ENCODE measurements around the gene KCTD18. TPM values are rescaled to one million over a fixed set of nuclear protein-coding genes. Genes with fewer than 3 reads are reported as not detected.

The KCTD18 gene
- total RNA-seq, 1 donor from 2014 or later, result 15.8 TPM

- H3K4me1 Mint-ChIP-seq (ENCODE audit: low read depth), result peaks cover 37% of the 10 kb centered on the region
- intact Hi-C loops (cut with micrococcal nuclease), result no loop called here
- H3K36me3 Mint-ChIP-seq (ENCODE audit: low read depth), result peaks cover 16% of the 10 kb centered on the region
These were observed 59.6 kb downstream of the KCTD18 start for GRCh38 chr2:200450288-200450687.

GRCh38 chr2:200449149-200449548 lies 60.7 kb downstream of the KCTD18 start:
- no peaks in the 10 kb centered on the region for H3K27me3 Mint-ChIP-seq (ENCODE audit: insufficient read depth)
- no peak for DNase-seq (ENCODE audit: low spot score)
- H3K36me3 Mint-ChIP-seq (ENCODE audit: low read depth), result peaks cover 17% of the 10 kb centered on the region
- intact Hi-C loops (cut with micrococcal nuclease), result no loop called here
- H3K27ac Mint-ChIP-seq, result no peak overlapping the region
- H3K9me3 Mint-ChIP-seq, result no peaks in the 10 kb centered on the region
- no peak overlapping the region for H3K4me3 Mint-ChIP-seq
- H3K4me1 Mint-ChIP-seq (ENCODE audit: low read depth), result peaks cover 26% of the 10 kb centered on the region

More at GRCh38 chr2:200450288-200450687, 59.6 kb downstream of the KCTD18 start:
- no peaks in the 10 kb centered on the region for H3K9me3 Mint-ChIP-seq
- H3K4me3 Mint-ChIP-seq, result no peak overlapping the region
- no peaks in the 10 kb centered on the region for H3K27me3 Mint-ChIP-seq (ENCODE audit: insufficient read depth)
- H3K27ac Mint-ChIP-seq, result no peak overlapping the region
- DNase-seq (ENCODE audit: low spot score), result no peak

GRCh38 chr2:200448455-200448854 lies 61.4 kb downstream of the KCTD18 start:
- intact Hi-C loops (cut with micrococcal nuclease), result no loop called here
- Mint-ChIP-seq H3K27me3 (ENCODE audit: insufficient read depth) (no peaks in the 10 kb centered on the region), H3K4me3 (no peak overlapping the region), H3K36me3 (ENCODE audit: low read depth) (peaks cover 23% of the 10 kb centered on the region), H3K27ac (peak overlapping the region; percentile 64), H3K4me1 (ENCODE audit: low read depth) (peaks cover 22% of the 10 kb centered on the region), H3K9me3 (no peaks in the 10 kb centered on the region)
- DNase-seq (ENCODE audit: low spot score), result no peak

- peak overlapping the region; percentile 72 for H3K27ac Mint-ChIP-seq
- H3K4me3 Mint-ChIP-seq, result peak overlapping the region; percentile 35
- peaks cover 24% of the 10 kb centered on the region for H3K36me3 Mint-ChIP-seq (ENCODE audit: low read depth)
- H3K4me1 Mint-ChIP-seq (ENCODE audit: low read depth), result peaks cover 22% of the 10 kb centered on the region
- intact Hi-C loops (cut with micrococcal nuclease), result loop anchor here (1.0 to 2.0 kb wide), 2 partner anchors 20 to 72 kb away; no protein-coding TSS in a partner anchor
- DNase-seq (ENCODE audit: low spot score), result no peak
- no peaks in the 10 kb centered on the region for H3K27me3 Mint-ChIP-seq (ENCODE audit: insufficient read depth)
- no peaks in the 10 kb centered on the region for H3K9me3 Mint-ChIP-seq
These were observed 62.6 kb downstream of the KCTD18 start for GRCh38 chr2:200447139-200447855.

GRCh38 chr2:200446612-200447011 lies 63.3 kb downstream of the KCTD18 start:
- intact Hi-C loops (cut with micrococcal nuclease), result loop anchor here (1.0 to 2.0 kb wide), 3 partner anchors 9 to 72 kb away; no protein-coding TSS in a partner anchor
- H3K27ac Mint-ChIP-seq, result peak overlapping the region; percentile 72
- peaks cover 22% of the 10 kb centered on the region for H3K4me1 Mint-ChIP-seq (ENCODE audit: low read depth)
- no peaks in the 10 kb centered on the region for H3K27me3 Mint-ChIP-seq (ENCODE audit: insufficient read depth)
- peaks cover 27% of the 10 kb centered on the region for H3K36me3 Mint-ChIP-seq (ENCODE audit: low read depth)
- no peak for DNase-seq (ENCODE audit: low spot score)
- no peaks in the 10 kb centered on the region for H3K9me3 Mint-ChIP-seq
- H3K4me3 Mint-ChIP-seq, result peak overlapping the region; percentile 35

- intact Hi-C loops (cut with micrococcal nuclease), result no loop called here
- DNase-seq (ENCODE audit: low spot score), result no peak
- H3K4me1 Mint-ChIP-seq (ENCODE audit: low read depth), result peaks cover 22% of the 10 kb centered on the region
- no peak overlapping the region for H3K4me3 Mint-ChIP-seq
- H3K36me3 Mint-ChIP-seq (ENCODE audit: low read depth), result peaks cover 32% of the 10 kb centered on the region
- no peak overlapping the region for H3K27ac Mint-ChIP-seq
- no peaks in the 10 kb centered on the region for H3K27me3 Mint-ChIP-seq (ENCODE audit: insufficient read depth)
- no peaks in the 10 kb centered on the region for H3K9me3 Mint-ChIP-seq
These were observed 64.6 kb downstream of the KCTD18 start for GRCh38 chr2:200445284-200445683.

GRCh38 chr2:200444530-200444929 lies 65.3 kb downstream of the KCTD18 start:
- Mint-ChIP-seq H3K4me3 (no peak overlapping the region), H3K4me1 (ENCODE audit: low read depth) (peaks cover 22% of the 10 kb centered on the region), H3K9me3 (no peaks in the 10 kb centered on the region), H3K36me3 (ENCODE audit: low read depth) (peaks cover 37% of the 10 kb centered on the region), H3K27me3 (ENCODE audit: insufficient read depth) (no peaks in the 10 kb centered on the region), H3K27ac (no peak overlapping the region)
- DNase-seq (ENCODE audit: low spot score), result no peak
- intact Hi-C loops (cut with micrococcal nuclease), result no loop called here

GRCh38 chr2:200443916-200444315 lies 66.0 kb downstream of the KCTD18 start:
- no peak overlapping the region for H3K27ac Mint-ChIP-seq
- H3K4me3 Mint-ChIP-seq, result no peak overlapping the region
- no peaks in the 10 kb centered on the region for H3K27me3 Mint-ChIP-seq (ENCODE audit: insufficient read depth)
- H3K4me1 Mint-ChIP-seq (ENCODE audit: low read depth), result peaks cover 20% of the 10 kb centered on the region
- H3K36me3 Mint-ChIP-seq (ENCODE audit: low read depth), result peaks cover 36% of the 10 kb centered on the region
- no peaks in the 10 kb centered on the region for H3K9me3 Mint-ChIP-seq
- no peak for DNase-seq (ENCODE audit: low spot score)
- intact Hi-C loops (cut with micrococcal nuclease), result no loop called here

GRCh38 chr2:200443376-200443775 lies 66.5 kb downstream of the KCTD18 start:
- Mint-ChIP-seq H3K4me3 (no peak overlapping the region), H3K4me1 (ENCODE audit: low read depth) (peaks cover 15% of the 10 kb centered on the region), H3K36me3 (ENCODE audit: low read depth) (peaks cover 32% of the 10 kb centered on the region), H3K27me3 (ENCODE audit: insufficient read depth) (no peaks in the 10 kb centered on the region), H3K27ac (no peak overlapping the region), H3K9me3 (no peaks in the 10 kb centered on the region)
- intact Hi-C loops (cut with micrococcal nuclease), result no loop called here
- DNase-seq (ENCODE audit: low spot score), result no peak

- intact Hi-C loops (cut with micrococcal nuclease), result no loop called here
- H3K4me3 Mint-ChIP-seq, result no peak overlapping the region
- H3K27ac Mint-ChIP-seq, result no peak overlapping the region
- no peaks in the 10 kb centered on the region for H3K27me3 Mint-ChIP-seq (ENCODE audit: insufficient read depth)
- H3K9me3 Mint-ChIP-seq, result no peaks in the 10 kb centered on the region
- peaks cover 13% of the 10 kb centered on the region for H3K4me1 Mint-ChIP-seq (ENCODE audit: low read depth)
- no peak for DNase-seq (ENCODE audit: low spot score)
- peaks cover 32% of the 10 kb centered on the region for H3K36me3 Mint-ChIP-seq (ENCODE audit: low read depth)
These were observed 67.4 kb downstream of the KCTD18 start for GRCh38 chr2:200442471-200442870.

- Mint-ChIP-seq H3K9me3 (peaks cover 9% of the 10 kb centered on the region), H3K36me3 (ENCODE audit: low read depth) (peaks cover 37% of the 10 kb centered on the region), H3K4me1 (ENCODE audit: low read depth) (no peaks in the 10 kb centered on the region), H3K4me3 (no peak overlapping the region), H3K27ac (no peak overlapping the region), H3K27me3 (ENCODE audit: insufficient read depth) (no peaks in the 10 kb centered on the region)
- no peak for DNase-seq (ENCODE audit: low spot score)
- intact Hi-C loops (cut with micrococcal nuclease), result no loop called here
These were observed 69.9 kb downstream of the KCTD18 start for GRCh38 chr2:200439981-200440380.
